ACC112 (cell line): ENCODE measurements around the gene CLSTN2.

Experiments used
- H2AFZ ChIP-seq: fragments of 200-600 bp; sonication (generic); one replicate; pipeline ENCODE4 v1.6.0; 2017; ENCODE audit warnings: antibody characterized with exemption, low read length; ENCODE audit not compliant: unreplicated experiment
- H3K27ac ChIP-seq: fragments of 200-600 bp; sonication (generic); 2 replicates; pipeline ENCODE4 v1.5.1; 2014; ENCODE audit warnings: low read depth, mild to moderate bottlenecking, antibody characterized with exemption, low read length, moderate library complexity
- H3K27me3 ChIP-seq: fragments of 200-600 bp; sonication (generic); 2 replicates; pipeline ENCODE4 v1.6.1; 2014; ENCODE audit warnings: mild to moderate bottlenecking, antibody characterized with exemption, low read length, moderate library complexity, mixed read lengths; ENCODE audit not compliant: insufficient read depth
- H3K36me3 ChIP-seq: fragments of 200-600 bp; sonication (generic); 2 replicates; pipeline ENCODE4 v1.6.1; 2016; ENCODE audit warnings: mild to moderate bottlenecking, antibody characterized with exemption, low read length, moderate library complexity, mixed read lengths; ENCODE audit not compliant: insufficient read depth
- H3K4me1 ChIP-seq: fragments of 200-600 bp; sonication (generic); one replicate; pipeline ENCODE4 v1.6.1; 2016; ENCODE audit warnings: low read length, mixed read lengths; ENCODE audit not compliant: insufficient read depth, unreplicated experiment, control insufficient read depth
- H3K4me3 ChIP-seq: fragments of 200-600 bp; sonication (generic); 2 replicates; pipeline ENCODE4 v1.5.1; 2014; ENCODE audit warnings: mild to moderate bottlenecking, low read depth, low read length
- H3K79me2 ChIP-seq: fragments of 200-600 bp; sonication (generic); one replicate; pipeline ENCODE4 v1.6.0; 2016; ENCODE audit warnings: low read length; ENCODE audit not compliant: control insufficient read depth, unreplicated experiment, insufficient read depth

Gene CLSTN2

GRCh38 chr3:140077406-140077805 lies 142.4 kb downstream of the CLSTN2 start:
- Histone ChIP-seq H3K4me3 (no peak overlapping the region), H3K4me1 (no peaks in the 10 kb centered on the region), H3K27ac (no peak overlapping the region), H3K79me2 (no peaks in the 10 kb centered on the region), H2AFZ (no peak overlapping the region), H3K36me3 (no peaks in the 10 kb centered on the region), H3K27me3 (no peaks in the 10 kb centered on the region)

GRCh38 chr3:140078343-140078742 lies 143.4 kb downstream of the CLSTN2 start:
- Histone ChIP-seq H3K36me3 (no peaks in the 10 kb centered on the region), H3K4me3 (no peak overlapping the region), H3K27me3 (no peaks in the 10 kb centered on the region), H2AFZ (no peak overlapping the region), H3K27ac (no peak overlapping the region), H3K79me2 (no peaks in the 10 kb centered on the region), H3K4me1 (no peaks in the 10 kb centered on the region)

- Histone ChIP-seq H3K36me3 (no peaks in the 10 kb centered on the region), H3K27me3 (no peaks in the 10 kb centered on the region), H3K27ac (no peak overlapping the region), H3K79me2 (no peaks in the 10 kb centered on the region), H3K4me1 (no peaks in the 10 kb centered on the region), H3K4me3 (no peak overlapping the region), H2AFZ (no peak overlapping the region)
Observed at GRCh38 chr3:140078940-140079339, 144.0 kb downstream of the CLSTN2 start.

- no peaks in the 10 kb centered on the region for H3K27me3 ChIP-seq
- no peaks in the 10 kb centered on the region for H3K36me3 ChIP-seq
- H3K27ac ChIP-seq, result no peak overlapping the region
- H3K4me1 ChIP-seq, result no peaks in the 10 kb centered on the region
- H3K4me3 ChIP-seq, result no peak overlapping the region
- H3K79me2 ChIP-seq, result no peaks in the 10 kb centered on the region
- no peak overlapping the region for H2AFZ ChIP-seq
Observed at GRCh38 chr3:140081887-140082286, 146.9 kb downstream of the CLSTN2 start.

- Histone ChIP-seq H3K27ac (no peak overlapping the region), H3K36me3 (no peaks in the 10 kb centered on the region), H3K27me3 (no peaks in the 10 kb centered on the region), H3K79me2 (no peaks in the 10 kb centered on the region), H3K4me1 (no peaks in the 10 kb centered on the region), H2AFZ (no peak overlapping the region), H3K4me3 (no peak overlapping the region)
Observed at GRCh38 chr3:140085001-140085400, 150.0 kb downstream of the CLSTN2 start.

- Histone ChIP-seq H3K79me2 (no peaks in the 10 kb centered on the region), H3K4me1 (no peaks in the 10 kb centered on the region), H3K27me3 (no peaks in the 10 kb centered on the region), H3K27ac (no peak overlapping the region), H2AFZ (no peak overlapping the region), H3K4me3 (no peak overlapping the region), H3K36me3 (no peaks in the 10 kb centered on the region)
Observed at GRCh38 chr3:140086642-140087041, 151.7 kb downstream of the CLSTN2 start.

GRCh38 chr3:140088058-140088457 lies 153.1 kb downstream of the CLSTN2 start:
- H3K4me3 ChIP-seq, result no peak overlapping the region
- H3K27ac ChIP-seq, result no peak overlapping the region
- no peaks in the 10 kb centered on the region for H3K79me2 ChIP-seq
- H3K4me1 ChIP-seq, result no peaks in the 10 kb centered on the region
- no peak overlapping the region for H2AFZ ChIP-seq
- H3K36me3 ChIP-seq, result no peaks in the 10 kb centered on the region
- H3K27me3 ChIP-seq, result no peaks in the 10 kb centered on the region

GRCh38 chr3:140088513-140088912 lies 153.5 kb downstream of the CLSTN2 start:
- Histone ChIP-seq H3K79me2 (no peaks in the 10 kb centered on the region), H3K4me1 (no peaks in the 10 kb centered on the region), H3K27ac (no peak overlapping the region), H3K27me3 (no peaks in the 10 kb centered on the region), H3K4me3 (no peak overlapping the region), H3K36me3 (no peaks in the 10 kb centered on the region), H2AFZ (no peak overlapping the region)

GRCh38 chr3:140089403-140090072 lies 154.6 kb downstream of the CLSTN2 start:
- Histone ChIP-seq H3K27me3 (no peaks in the 10 kb centered on the region), H3K36me3 (no peaks in the 10 kb centered on the region), H3K4me1 (no peaks in the 10 kb centered on the region), H3K27ac (no peak overlapping the region), H3K4me3 (no peak overlapping the region), H3K79me2 (no peaks in the 10 kb centered on the region), H2AFZ (no peak overlapping the region)

GRCh38 chr3:140091143-140091542 lies 156.2 kb downstream of the CLSTN2 start:
- Histone ChIP-seq H3K27me3 (no peaks in the 10 kb centered on the region), H3K36me3 (no peaks in the 10 kb centered on the region), H3K4me3 (no peak overlapping the region), H3K4me1 (no peaks in the 10 kb centered on the region), H2AFZ (no peak overlapping the region), H3K79me2 (no peaks in the 10 kb centered on the region), H3K27ac (no peak overlapping the region)

- no peaks in the 10 kb centered on the region for H3K36me3 ChIP-seq
- H3K4me3 ChIP-seq, result no peak overlapping the region
- no peaks in the 10 kb centered on the region for H3K4me1 ChIP-seq
- H3K79me2 ChIP-seq, result no peaks in the 10 kb centered on the region
- no peak overlapping the region for H3K27ac ChIP-seq
- no peaks in the 10 kb centered on the region for H3K27me3 ChIP-seq
- no peak overlapping the region for H2AFZ ChIP-seq
Observed at GRCh38 chr3:140092848-140093536, 158.0 kb downstream of the CLSTN2 start.
